HCT116 (cell line): ENCODE results near the gene PTBP3. TPM values are rescaled to one million over a fixed set of nuclear protein-coding genes. Genes with fewer than 3 reads are reported as not detected.

Experiments used
- ATAC-seq: fragments of 200-7000 bp; cut with Tn5 transposase; 2 replicates; pipeline ENCODE4 v1.9.1; 2020; ENCODE audit warnings: mild to moderate bottlenecking, moderate library complexity
- BruUV-seq: library from RNA; stranded (reverse); fragments of 400-500 nt; replicated peaks from 2 replicates; lab custom pipeline; 2021; lab: Mats Ljungman, UMichigan
- CTCF ChIA-PET: fragments of 300-600 bp; sonication (Branson Sonifier 250); formaldehyde crosslinking; loops from one replicate; lab custom pipeline; 2021; ENCODE audit warnings: antibody characterized with exemption; lab: Charles Lee
- POLR2A ChIA-PET: fragments of 300-600, 350-600 bp; sonication (Branson Sonifier 250); formaldehyde crosslinking; loops from one replicate; lab custom pipeline; 2021; ENCODE audit warnings: antibody characterized with exemption; lab: Charles Lee
- RAD21 ChIA-PET, 2 experiments: fragments of 300-600 bp; sonication (Branson Sonifier 250); formaldehyde crosslinking; loops; one replicate each; lab custom pipeline; 2023; ENCODE audit warnings: low total read pairs in 2 of 2; ENCODE audit not compliant: uncharacterized antibody in 2 of 2, unreplicated experiment in 2 of 2, low non-redundant PET in 1 of 2; lab: Charles Lee
- DNase-seq: peaks from one replicate; pipeline ENCODE4 v3.0.0-alpha.2; 2010; ENCODE audit warnings: low read depth, low spot score
- H2AFZ ChIP-seq: fragments of 200-600 bp; shearing (Covaris generic), sonication (generic); 2 replicates; pipeline ENCODE4 v1.6.1; 2017; ENCODE audit warnings: low read depth, mixed run types, mixed read lengths, antibody characterized with exemption, low read length; ENCODE audit not compliant: poor library complexity, severe bottlenecking
- H3K27ac ChIP-seq: 2 replicates; pipeline ENCODE4 v1.5.1; 2012; ENCODE audit warnings: low read depth, low read length
- H3K27me3 ChIP-seq: fragments of 200-600 bp; sonication (generic); 2 replicates; pipeline ENCODE4 v1.6.1; 2016; ENCODE audit warnings: mixed run types, low read length, mixed read lengths; ENCODE audit not compliant: insufficient read depth
- H3K36me3 ChIP-seq, 2 experiments: fragments of 200-500 bp in 1 of 2; fragments of 200-600 bp in 1 of 2; sonication (Bioruptor generic) in 1 of 2; sonication (generic) in 1 of 2; 2 replicates each; pipeline versions ENCODE4 v1.5.1 to v1.6.1; 2014 to 2016; ENCODE audit warnings: low read length in 2 of 2, inconsistent platforms in 1 of 2, mixed read lengths in 1 of 2, mixed run types in 1 of 2; ENCODE audit not compliant: insufficient read depth in 2 of 2, control insufficient read depth in 1 of 2
- H3K4me1 ChIP-seq, 2 experiments: fragments of 200-600 bp in 1 of 2; sonication (generic) in 1 of 2; 2 replicates each; pipeline versions ENCODE4 v1.5.1 to v1.6.1; 2012 to 2017; ENCODE audit warnings: low read length in 2 of 2, inconsistent platforms in 1 of 2, mild to moderate bottlenecking in 1 of 2, mixed read lengths in 1 of 2, mixed run types in 1 of 2, moderate library complexity in 1 of 2; ENCODE audit not compliant: insufficient read depth in 2 of 2, control insufficient read depth in 1 of 2
- H3K4me2 ChIP-seq: fragments of 200-600 bp; sonication (generic); 2 replicates; pipeline ENCODE4 v1.6.1; 2017; ENCODE audit warnings: mixed run types, low read length, mixed read lengths
- H3K4me3 ChIP-seq, 2 experiments: fragments of 200-600 bp in 1 of 2; sonication (generic) in 1 of 2; replicated peaks in 1 of 2; 2 replicates each; pipeline ENCODE4 v1.5.1; 2011 to 2016; ENCODE audit warnings: low read length in 2 of 2, control low read depth in 1 of 2, low read depth in 1 of 2, mild to moderate bottlenecking in 1 of 2, mixed read lengths in 1 of 2, mixed run types in 1 of 2
- H3K79me2 ChIP-seq: fragments of 200-600 bp; sonication (generic); 2 replicates; pipeline ENCODE4 v1.6.1; 2017; ENCODE audit warnings: mild to moderate bottlenecking, mixed run types, low read length, moderate library complexity, mixed read lengths; ENCODE audit not compliant: insufficient read depth
- H3K9ac ChIP-seq: fragments of 200-600 bp; sonication (generic); 2 replicates; pipeline ENCODE4 v1.6.1; 2016; ENCODE audit warnings: low read length, mixed read lengths
- H3K9me2 ChIP-seq: fragments of 200-600 bp; sonication (generic), shearing (Covaris generic); 2 replicates; pipeline ENCODE4 v1.6.1; 2017; ENCODE audit warnings: mixed run types, mild to moderate bottlenecking, moderate library complexity; ENCODE audit not compliant: insufficient read depth
- H3K9me3 ChIP-seq, 2 experiments: fragments of 200-500 bp in 1 of 2; fragments of 200-600 bp in 1 of 2; sonication (Bioruptor generic) in 1 of 2; sonication (generic) in 1 of 2; 2 replicates each; pipeline ENCODE4 v1.6.1; 2014 to 2017; ENCODE audit warnings: low read length in 2 of 2, mixed read lengths in 2 of 2, inconsistent platforms in 1 of 2, low read depth in 1 of 2, mild to moderate bottlenecking in 1 of 2, mixed run types in 1 of 2, moderate library complexity in 1 of 2; ENCODE audit not compliant: control insufficient read depth in 1 of 2, insufficient read depth in 1 of 2
- H4K20me1 ChIP-seq: fragments of 200-600 bp; sonication (generic), shearing (Covaris generic); 2 replicates; pipeline ENCODE4 v1.6.1; 2017; ENCODE audit warnings: mixed run types, mild to moderate bottlenecking, moderate library complexity; ENCODE audit not compliant: insufficient read depth
- EGR1 ChIP-seq: IDR thresholded peaks from 2 replicates; pipeline ENCODE4 v1.6.1; 2012; ENCODE audit warnings: low read depth
- ELF1 ChIP-seq: IDR thresholded peaks from 2 replicates; pipeline ENCODE4 v1.6.1; 2012; ENCODE audit warnings: low read depth, borderline replicate concordance
- EZH2 ChIP-seq: fragments of 200-600 bp; sonication (generic); IDR thresholded peaks from 2 replicates; pipeline ENCODE4 v1.6.1; 2017; ENCODE audit warnings: antibody characterized with exemption, mixed run types
- JUND ChIP-seq: IDR thresholded peaks from 2 replicates; pipeline ENCODE4 v1.6.1; 2012
- TCF7L2 ChIP-seq: IDR thresholded peaks from 2 replicates; pipeline ENCODE4 v1.7.0; 2011; ENCODE audit warnings: borderline replicate concordance, inconsistent platforms; ENCODE audit not compliant: insufficient read depth, insufficient read length; ENCODE audit errors: extremely low read depth
- YY1 ChIP-seq: IDR thresholded peaks from 2 replicates; pipeline ENCODE4 v1.6.1; 2011; ENCODE audit warnings: low read length, low read depth, moderate library complexity, mild to moderate bottlenecking; ENCODE audit not compliant: insufficient replicate concordance; ENCODE audit errors: extremely low read depth
- intact Hi-C: fragments of 100-400 bp; cut with micrococcal nuclease; formaldehyde crosslinking; loops from 2 replicates; pipeline ENCODE4 v1.10.0; 2022
- total RNA-seq: library from RNA; stranded (reverse); gene quantifications from one replicate; pipeline ENCODE4 v1.2.1, GENCODE V29; 2021; ENCODE audit not compliant: unreplicated experiment
- TF ChIP-seq, protein P1 (sequence below): IDR thresholded peaks from 2 replicates; pipeline ENCODE4 v1.6.1; 2012; ENCODE audit warnings: low read depth

The PTBP3 gene
- total RNA-seq, 1 experiment from 2014 or later: 102 TPM

DNA sequence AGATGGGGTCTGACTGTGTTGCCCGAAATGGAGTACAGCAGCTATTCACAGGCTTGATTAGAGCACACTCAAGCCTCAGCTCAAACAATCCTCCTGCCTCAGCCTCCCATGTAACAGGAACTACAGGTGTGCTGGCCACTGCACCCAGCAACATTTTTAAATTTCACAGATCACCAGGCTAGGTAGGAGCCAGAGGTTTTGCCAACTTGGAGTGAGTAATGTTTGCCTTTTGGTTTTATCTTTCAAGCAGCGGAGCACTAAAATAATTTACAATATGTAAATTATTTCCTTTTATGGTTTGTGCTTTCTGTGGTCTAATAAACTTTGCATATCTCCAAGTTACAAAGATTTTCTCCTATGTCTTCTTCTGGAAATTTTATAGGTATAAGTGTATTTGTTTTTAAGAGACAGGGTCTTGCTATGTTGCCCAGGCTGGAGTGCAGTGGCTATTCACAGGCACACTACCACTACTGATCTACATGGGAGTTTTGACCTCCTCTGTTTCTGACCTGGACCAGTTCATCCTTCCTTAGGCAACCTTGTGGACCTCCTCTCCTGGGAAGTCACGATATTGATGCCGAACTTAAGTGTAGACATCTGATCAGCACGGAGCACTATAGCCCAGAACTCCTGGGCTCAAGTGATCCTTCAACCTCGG, 91.1 kb downstream of the PTBP3 start:
- Histone ChIP-seq H3K9me2 (no peaks in the 10 kb centered on the region), H3K4me2 (no peak overlapping the region), H3K4me3 (no peak overlapping the region), H3K9me3 (no peaks in the 10 kb centered on the region), H3K9ac (no peak overlapping the region), H3K36me3 (no peaks in the 10 kb centered on the region), H2AFZ (no peak overlapping the region), H3K79me2 (peaks cover 7% of the 10 kb centered on the region; the same call in 1 of the 2 replicates), H3K27me3 (no peaks in the 10 kb centered on the region), H3K4me1 (peaks cover 13 to 14% of the 10 kb centered on the region in 2 experiments; a peak in 3 of 4 replicates), H3K27ac (no peak overlapping the region), H4K20me1 (peaks cover 4% of the 10 kb centered on the region; the same call in 1 of the 2 replicates)
- ATAC-seq (no peak), DNase-seq (no peak)
- no TSS peak for BruUV-seq
- CTCF ChIA-PET: no interaction called here
- POLR2A ChIA-PET: no interaction called here
- RAD21 ChIA-PET: no interaction called here
- TF ChIP-seq JUND (no peak), EZH2 (no peak), EGR1 (no peak), ELF1 (no peak), YY1 (no peak), TCF7L2 (no peak)
- TF ChIP-seq, protein P1, sequence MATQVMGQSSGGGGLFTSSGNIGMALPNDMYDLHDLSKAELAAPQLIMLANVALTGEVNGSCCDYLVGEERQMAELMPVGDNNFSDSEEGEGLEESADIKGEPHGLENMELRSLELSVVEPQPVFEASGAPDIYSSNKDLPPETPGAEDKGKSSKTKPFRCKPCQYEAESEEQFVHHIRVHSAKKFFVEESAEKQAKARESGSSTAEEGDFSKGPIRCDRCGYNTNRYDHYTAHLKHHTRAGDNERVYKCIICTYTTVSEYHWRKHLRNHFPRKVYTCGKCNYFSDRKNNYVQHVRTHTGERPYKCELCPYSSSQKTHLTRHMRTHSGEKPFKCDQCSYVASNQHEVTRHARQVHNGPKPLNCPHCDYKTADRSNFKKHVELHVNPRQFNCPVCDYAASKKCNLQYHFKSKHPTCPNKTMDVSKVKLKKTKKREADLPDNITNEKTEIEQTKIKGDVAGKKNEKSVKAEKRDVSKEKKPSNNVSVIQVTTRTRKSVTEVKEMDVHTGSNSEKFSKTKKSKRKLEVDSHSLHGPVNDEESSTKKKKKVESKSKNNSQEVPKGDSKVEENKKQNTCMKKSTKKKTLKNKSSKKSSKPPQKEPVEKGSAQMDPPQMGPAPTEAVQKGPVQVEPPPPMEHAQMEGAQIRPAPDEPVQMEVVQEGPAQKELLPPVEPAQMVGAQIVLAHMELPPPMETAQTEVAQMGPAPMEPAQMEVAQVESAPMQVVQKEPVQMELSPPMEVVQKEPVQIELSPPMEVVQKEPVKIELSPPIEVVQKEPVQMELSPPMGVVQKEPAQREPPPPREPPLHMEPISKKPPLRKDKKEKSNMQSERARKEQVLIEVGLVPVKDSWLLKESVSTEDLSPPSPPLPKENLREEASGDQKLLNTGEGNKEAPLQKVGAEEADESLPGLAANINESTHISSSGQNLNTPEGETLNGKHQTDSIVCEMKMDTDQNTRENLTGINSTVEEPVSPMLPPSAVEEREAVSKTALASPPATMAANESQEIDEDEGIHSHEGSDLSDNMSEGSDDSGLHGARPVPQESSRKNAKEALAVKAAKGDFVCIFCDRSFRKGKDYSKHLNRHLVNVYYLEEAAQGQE: no peak
- intact Hi-C loops: no loop called here
